RPMI8226 (cell line): Measurements from ENCODE around the gene MAP2K6.
"Not testable (repeated sequence)": the region's sequence is repeated elsewhere in the genome, so short reads cannot be mapped to it uniquely, and the experiment has no call there.

Experiments
- DNase-seq: peaks from one replicate; pipeline ENCODE4 v3.0.0-alpha.2; 2015

Gene MAP2K6

GRCh38 chr17:69460963-69461922, 46.7 kb downstream of the MAP2K6 start:
- DNase-seq = no peak

GRCh38 chr17:69461951-69462369, 47.5 kb downstream of the MAP2K6 start:
- DNase-seq = no peak

GRCh38 chr17:69462882-69463281, 48.4 kb downstream of the MAP2K6 start:
- DNase-seq = no peak

- DNase-seq = no peak
Measured at GRCh38 chr17:69466451-69466850, 52.0 kb downstream of the MAP2K6 start.

- no peak for DNase-seq
Measured at GRCh38 chr17:69466905-69467667, 52.6 kb downstream of the MAP2K6 start.

GRCh38 chr17:69468207-69468606, 53.7 kb downstream of the MAP2K6 start:
- DNase-seq = no peak

GRCh38 chr17:69470702-69471101, 56.2 kb downstream of the MAP2K6 start:
- DNase-seq = no peak

GRCh38 chr17:69471406-69471805, 56.9 kb downstream of the MAP2K6 start:
- DNase-seq = no peak

- DNase-seq = no peak
Measured at GRCh38 chr17:69473841-69474831, 59.6 kb downstream of the MAP2K6 start.

GRCh38 chr17:69477204-69477902, 62.9 kb downstream of the MAP2K6 start:
- DNase-seq = no peak

GRCh38 chr17:69477903-69478266, 63.4 kb downstream of the MAP2K6 start:
- no peak for DNase-seq

- no peak for DNase-seq
Measured at GRCh38 chr17:69478916-69479315, 64.4 kb downstream of the MAP2K6 start.

GRCh38 chr17:69479756-69480155, 65.3 kb downstream of the MAP2K6 start:
- DNase-seq = not testable (repeated sequence)

- no peak for DNase-seq
Measured at GRCh38 chr17:69480245-69480644, 65.7 kb downstream of the MAP2K6 start.

- no peak for DNase-seq
Measured at GRCh38 chr17:69485251-69485661, 70.8 kb downstream of the MAP2K6 start.

- DNase-seq = peak; percentile 16
Measured at GRCh38 chr17:69485901-69486643, 71.6 kb downstream of the MAP2K6 start.

- DNase-seq = no peak
Measured at GRCh38 chr17:69486779-69487637, 72.5 kb downstream of the MAP2K6 start.

GRCh38 chr17:69489313-69489712, 74.8 kb downstream of the MAP2K6 start:
- no peak for DNase-seq

- DNase-seq = no peak
Measured at GRCh38 chr17:69492410-69493071, 78.0 kb downstream of the MAP2K6 start.

GRCh38 chr17:69495787-69496186, 81.3 kb downstream of the MAP2K6 start:
- no peak for DNase-seq
